ENCODE data around the gene CDHR5.

The CDHR5 gene

GRCh38 chr11:603154-603553 is 21.6 kb downstream of the CDHR5 start:
- H3K4me3 Mint-ChIP-seq: no peak overlapping the region
- ATAC-seq (replicated peaks) (no peak), DNase-seq (no peak)
- H3K36me3 Mint-ChIP-seq: peaks cover 37 to 46% of the 10 kb centered on the region in 2 donors
- no peaks in the 10 kb centered on the region for H3K27me3 Mint-ChIP-seq
- no peaks in the 10 kb centered on the region for H3K4me1 Mint-ChIP-seq
- no peaks in the 10 kb centered on the region for H3K9me3 Mint-ChIP-seq
- no peak overlapping the region for H3K27ac Mint-ChIP-seq

- ATAC-seq (replicated peaks) (no peak), DNase-seq (no peak)
- H3K27ac Mint-ChIP-seq: no peak overlapping the region
- peaks cover 38 to 42% of the 10 kb centered on the region in 2 donors for H3K36me3 Mint-ChIP-seq
- no peaks in the 10 kb centered on the region for H3K27me3 Mint-ChIP-seq
- peaks cover 0 to 2% of the 10 kb centered on the region in 2 donors for H3K4me1 Mint-ChIP-seq
- no peaks in the 10 kb centered on the region for H3K9me3 Mint-ChIP-seq
- H3K4me3 Mint-ChIP-seq: no peak overlapping the region
Measured at GRCh38 chr11:601573-602245, 23.0 kb downstream of the CDHR5 start.

- ATAC-seq (replicated peaks): no peak
- DNase-seq: no peak
- no peaks in the 10 kb centered on the region for H3K9me3 Mint-ChIP-seq
- no peak overlapping the region for H3K27ac Mint-ChIP-seq
- H3K36me3 Mint-ChIP-seq: peaks cover 40 to 43% of the 10 kb centered on the region in 2 donors
- H3K27me3 Mint-ChIP-seq: no peaks in the 10 kb centered on the region
- no peak overlapping the region for H3K4me3 Mint-ChIP-seq
- peaks cover 0 to 2% of the 10 kb centered on the region in 2 donors for H3K4me1 Mint-ChIP-seq
Measured at GRCh38 chr11:598005-598680, 26.6 kb downstream of the CDHR5 start.

GRCh38 chr11:597166-597725 is 27.5 kb downstream of the CDHR5 start:
- H3K36me3 Mint-ChIP-seq: peaks cover 49 to 51% of the 10 kb centered on the region in 2 donors
- H3K27ac Mint-ChIP-seq: peak overlapping the region; percentile 65
- peaks cover 0 to 2% of the 10 kb centered on the region in 2 donors for H3K4me1 Mint-ChIP-seq
- DNase-seq: no peak
- H3K27me3 Mint-ChIP-seq: no peaks in the 10 kb centered on the region
- H3K4me3 Mint-ChIP-seq: no peak overlapping the region
- peak; percentile 38 to 65 for ATAC-seq (replicated peaks)
- no peaks in the 10 kb centered on the region for H3K9me3 Mint-ChIP-seq

- Mint-ChIP-seq H3K27ac (peak overlapping the region; percentile 11), H3K9me3 (no peaks in the 10 kb centered on the region), H3K4me1 (peaks cover 0 to 2% of the 10 kb centered on the region in 2 donors), H3K4me3 (no peak overlapping the region), H3K27me3 (no peaks in the 10 kb centered on the region), H3K36me3 (peaks cover 43 to 46% of the 10 kb centered on the region in 2 donors)
- DNase-seq (no peak), ATAC-seq (replicated peaks) (no peak)
Measured at GRCh38 chr11:596374-596773, 28.4 kb downstream of the CDHR5 start.

- ATAC-seq (replicated peaks): no peak
- Mint-ChIP-seq H3K36me3 (peaks cover 41 to 46% of the 10 kb centered on the region in 2 donors), H3K27ac (no peak overlapping the region), H3K9me3 (no peaks in the 10 kb centered on the region), H3K4me3 (no peak overlapping the region), H3K4me1 (peaks cover 0 to 2% of the 10 kb centered on the region in 2 donors), H3K27me3 (no peaks in the 10 kb centered on the region)
- no peak for DNase-seq
Measured at GRCh38 chr11:595400-595799, 29.4 kb downstream of the CDHR5 start.

GRCh38 chr11:593347-593746 is 31.4 kb downstream of the CDHR5 start:
- Mint-ChIP-seq H3K36me3 (peaks cover 49 to 50% of the 10 kb centered on the region in 2 donors), H3K27ac (no peak overlapping the region)

GRCh38 chr11:592918-593317 is 31.8 kb downstream of the CDHR5 start:
- Mint-ChIP-seq H3K36me3 (peaks cover 51 to 53% of the 10 kb centered on the region in 2 donors), H3K27ac (no peak overlapping the region), H3K27me3 (no peaks in the 10 kb centered on the region), H3K4me3 (no peak overlapping the region), H3K4me1 (peaks cover 0 to 2% of the 10 kb centered on the region in 2 donors), H3K9me3 (no peaks in the 10 kb centered on the region)
- DNase-seq: no peak
- ATAC-seq (replicated peaks): no peak

More at GRCh38 chr11:593347-593746, 31.4 kb downstream of the CDHR5 start:
- DNase-seq: no peak
- Mint-ChIP-seq H3K9me3 (no peaks in the 10 kb centered on the region), H3K4me3 (no peak overlapping the region), H3K27me3 (no peaks in the 10 kb centered on the region), H3K4me1 (peaks cover 0 to 2% of the 10 kb centered on the region in 2 donors)
- no peak for ATAC-seq (replicated peaks)

GRCh38 chr11:592501-592900 is 32.3 kb downstream of the CDHR5 start:
- ATAC-seq (replicated peaks) (no peak), DNase-seq (no peak)
- H3K36me3 Mint-ChIP-seq: peaks cover 54 to 55% of the 10 kb centered on the region in 2 donors
- H3K27ac Mint-ChIP-seq: peak overlapping the region; percentile 9
- H3K9me3 Mint-ChIP-seq: no peaks in the 10 kb centered on the region
- peaks cover 0 to 3% of the 10 kb centered on the region in 2 donors for H3K4me1 Mint-ChIP-seq
- no peak overlapping the region for H3K4me3 Mint-ChIP-seq
- no peaks in the 10 kb centered on the region for H3K27me3 Mint-ChIP-seq

GRCh38 chr11:590997-591396 is 33.8 kb downstream of the CDHR5 start:
- no peak for DNase-seq
- Mint-ChIP-seq H3K27me3 (no peaks in the 10 kb centered on the region), H3K9me3 (no peaks in the 10 kb centered on the region), H3K4me3 (no peak overlapping the region), H3K4me1 (peaks cover 0 to 2% of the 10 kb centered on the region in 2 donors), H3K27ac (no peak overlapping the region), H3K36me3 (peaks cover 53 to 60% of the 10 kb centered on the region in 2 donors)
- no peak for ATAC-seq (replicated peaks)

- DNase-seq (no peak), ATAC-seq (replicated peaks) (no peak)
- Mint-ChIP-seq H3K9me3 (no peaks in the 10 kb centered on the region), H3K36me3 (peaks cover 53 to 59% of the 10 kb centered on the region in 2 donors), H3K27ac (peak overlapping the region; percentile 44), H3K4me3 (no peak overlapping the region), H3K27me3 (no peaks in the 10 kb centered on the region), H3K4me1 (peaks cover 0 to 2% of the 10 kb centered on the region in 2 donors)
Measured at GRCh38 chr11:589798-590197, 35.0 kb downstream of the CDHR5 start.

GRCh38 chr11:587978-588380 is 36.8 kb downstream of the CDHR5 start:
- ATAC-seq (replicated peaks) (no peak), DNase-seq (no peak)
- peaks cover 46 to 52% of the 10 kb centered on the region in 2 donors for H3K36me3 Mint-ChIP-seq
- no peak overlapping the region for H3K4me3 Mint-ChIP-seq
- peaks cover 2 to 5% of the 10 kb centered on the region in 2 donors for H3K4me1 Mint-ChIP-seq
- no peaks in the 10 kb centered on the region for H3K9me3 Mint-ChIP-seq
- no peaks in the 10 kb centered on the region for H3K27me3 Mint-ChIP-seq
- H3K27ac Mint-ChIP-seq: peak overlapping the region; percentile 91

GRCh38 chr11:587546-587945 is 37.2 kb downstream of the CDHR5 start:
- Mint-ChIP-seq H3K36me3 (peaks cover 41 to 48% of the 10 kb centered on the region in 2 donors), H3K4me1 (peaks cover 2 to 5% of the 10 kb centered on the region in 2 donors), H3K27me3 (no peaks in the 10 kb centered on the region), H3K27ac (peak overlapping the region; percentile 51), H3K9me3 (no peaks in the 10 kb centered on the region), H3K4me3 (no peak overlapping the region)
- ATAC-seq (replicated peaks) (no peak), DNase-seq (no peak)

GRCh38 chr11:586376-587316 is 38.1 kb downstream of the CDHR5 start:
- Mint-ChIP-seq H3K4me1 (peaks cover 4 to 9% of the 10 kb centered on the region in 2 donors), H3K27me3 (no peaks in the 10 kb centered on the region), H3K4me3 (no peak overlapping the region), H3K9me3 (no peaks in the 10 kb centered on the region), H3K36me3 (peaks cover 39 to 44% of the 10 kb centered on the region in 2 donors), H3K27ac (peak overlapping the region; percentile 67)
- DNase-seq (no peak), ATAC-seq (replicated peaks) (no peak)

Data from stimulated activated naive B cell treated with anti-CD40 and anti-IgM and Interleukin-4, amounts not matched to agents 10 μg/mL and 1 μg/mL and 100 μg/mL, for 72 hours (primary cell).